ENCODE results near the gene JUP.

The JUP gene

DNA sequence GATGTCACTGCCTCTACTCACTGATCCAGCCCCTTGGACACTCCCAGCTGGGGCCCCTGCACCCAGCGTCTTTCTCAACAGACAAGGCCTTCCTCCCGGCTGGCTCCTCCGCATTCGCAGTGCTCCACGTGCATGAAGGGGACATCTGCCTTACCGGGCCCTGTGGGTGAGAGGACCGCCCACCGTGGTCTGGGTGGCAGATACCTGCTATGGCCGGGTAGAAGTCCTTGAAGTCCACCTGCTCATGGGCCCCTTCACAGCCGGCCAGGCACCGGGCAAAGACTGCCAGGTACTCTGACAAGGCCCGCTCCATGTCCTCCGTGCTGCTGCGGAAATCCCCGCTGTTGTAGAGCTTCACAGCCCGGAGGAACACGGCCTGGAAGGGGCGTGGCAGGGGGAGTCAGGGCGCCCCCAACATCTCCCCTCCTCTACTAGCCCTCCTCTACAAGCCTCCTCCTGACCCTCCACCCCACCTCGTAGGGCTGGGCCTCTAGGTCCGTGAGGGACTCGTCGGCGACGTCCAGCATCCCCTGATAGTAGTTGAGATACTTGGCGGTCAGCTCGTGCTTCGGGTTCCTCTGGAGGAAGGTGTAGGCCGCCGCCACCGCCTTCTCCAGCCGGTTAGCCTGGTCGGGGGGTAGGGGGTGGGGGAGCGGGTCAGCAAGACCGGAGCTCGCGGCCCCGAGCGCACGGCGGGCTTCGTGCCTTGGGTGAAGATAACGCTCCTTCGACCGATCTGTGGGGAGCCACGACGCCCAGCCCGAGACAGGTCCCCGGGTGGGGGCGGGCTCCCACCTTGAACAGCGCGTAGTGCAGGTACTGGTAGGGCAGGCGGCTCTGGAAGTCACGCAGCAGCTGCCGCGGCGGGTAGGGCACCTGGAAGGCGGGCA is 24.4 kb upstream of the JUP start:
- DNase-seq (ENCODE audit: low read depth in 2 of 2), result no peak

DNA sequence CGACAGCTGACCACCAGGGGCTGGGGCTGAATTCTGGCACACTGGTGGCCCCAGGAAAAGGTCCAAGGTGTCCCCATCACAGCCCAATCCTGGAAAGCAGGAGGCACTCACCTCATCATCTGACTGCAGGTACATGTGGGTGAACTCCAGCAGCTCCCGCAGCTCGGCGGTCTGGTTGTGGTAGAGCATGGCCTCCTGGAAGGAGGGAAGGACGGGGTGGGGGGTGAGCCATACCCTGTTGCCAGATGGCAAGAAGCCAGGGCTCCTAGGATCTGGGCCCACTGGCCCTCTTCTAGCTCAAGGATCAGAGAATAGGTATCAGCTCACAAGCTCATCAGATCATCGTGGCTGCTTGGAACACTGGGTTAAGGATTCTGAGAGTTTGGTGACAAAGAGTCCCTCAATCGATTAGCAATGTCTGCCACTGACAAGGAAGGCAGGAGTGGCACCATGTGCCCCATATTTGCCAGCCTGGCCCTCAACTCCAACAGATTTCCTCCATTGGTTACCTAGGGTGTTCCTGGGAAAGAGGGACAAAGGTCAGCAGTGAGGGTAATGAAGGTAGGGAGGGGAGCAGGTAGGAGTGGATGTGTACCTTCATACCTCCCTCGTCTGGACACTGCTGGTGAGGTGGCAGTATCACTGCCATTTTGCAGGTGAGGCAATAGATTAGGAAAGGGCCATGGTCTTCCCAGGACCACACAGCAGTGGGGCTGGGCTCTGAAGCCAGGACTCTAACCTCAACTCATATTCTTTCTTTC is 20.4 kb upstream of the JUP start:
- no peak for DNase-seq (ENCODE audit: low read depth in 2 of 2)

DNA sequence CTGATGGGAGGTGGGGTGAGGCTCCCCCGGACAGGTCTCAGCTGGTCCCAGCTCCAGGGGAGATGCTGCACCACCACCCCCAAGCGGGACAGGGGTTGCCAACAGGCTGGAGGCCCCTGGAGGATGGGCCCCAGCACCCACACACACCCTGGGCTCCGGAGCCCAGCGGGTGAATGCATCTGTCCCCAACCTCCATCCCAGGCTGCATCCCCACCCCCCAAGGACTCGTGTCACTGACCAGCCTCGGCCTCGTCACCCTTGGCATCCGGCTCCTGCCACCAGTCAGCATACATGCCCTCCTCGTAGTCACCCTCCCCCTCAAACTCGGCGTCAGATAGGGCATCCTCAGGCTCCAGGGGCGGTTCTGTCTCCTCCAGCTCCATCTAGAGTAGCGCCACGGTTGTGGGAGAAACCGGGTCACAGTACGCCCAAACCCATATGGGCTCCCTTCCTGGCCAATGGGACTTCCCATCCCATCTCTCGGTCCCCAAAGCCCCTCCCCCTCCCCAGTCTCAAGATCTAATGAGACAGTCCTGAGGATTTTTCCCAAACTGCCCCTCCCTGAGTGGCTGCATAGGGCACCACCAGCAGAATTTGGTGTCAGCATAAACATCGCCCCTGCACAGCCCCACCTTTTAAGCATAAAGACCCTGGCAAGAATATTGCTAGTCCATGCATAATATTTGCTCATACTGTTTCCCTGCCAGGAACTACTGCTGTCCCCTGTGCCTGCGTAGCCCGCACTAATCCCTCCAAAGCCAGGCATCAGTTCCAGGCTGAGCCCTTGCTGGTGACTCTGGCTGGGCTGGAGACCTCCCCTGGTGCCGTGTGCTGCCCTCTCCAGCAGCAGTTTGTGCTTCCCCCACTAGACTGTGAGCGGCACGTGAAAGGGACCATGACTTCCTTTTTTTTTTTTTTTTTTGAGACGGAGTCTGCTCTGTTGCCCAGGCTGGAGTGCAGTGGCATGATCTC is 16.8 kb upstream of the JUP start:
- no peak for DNase-seq (ENCODE audit: low read depth in 2 of 2)

DNA sequence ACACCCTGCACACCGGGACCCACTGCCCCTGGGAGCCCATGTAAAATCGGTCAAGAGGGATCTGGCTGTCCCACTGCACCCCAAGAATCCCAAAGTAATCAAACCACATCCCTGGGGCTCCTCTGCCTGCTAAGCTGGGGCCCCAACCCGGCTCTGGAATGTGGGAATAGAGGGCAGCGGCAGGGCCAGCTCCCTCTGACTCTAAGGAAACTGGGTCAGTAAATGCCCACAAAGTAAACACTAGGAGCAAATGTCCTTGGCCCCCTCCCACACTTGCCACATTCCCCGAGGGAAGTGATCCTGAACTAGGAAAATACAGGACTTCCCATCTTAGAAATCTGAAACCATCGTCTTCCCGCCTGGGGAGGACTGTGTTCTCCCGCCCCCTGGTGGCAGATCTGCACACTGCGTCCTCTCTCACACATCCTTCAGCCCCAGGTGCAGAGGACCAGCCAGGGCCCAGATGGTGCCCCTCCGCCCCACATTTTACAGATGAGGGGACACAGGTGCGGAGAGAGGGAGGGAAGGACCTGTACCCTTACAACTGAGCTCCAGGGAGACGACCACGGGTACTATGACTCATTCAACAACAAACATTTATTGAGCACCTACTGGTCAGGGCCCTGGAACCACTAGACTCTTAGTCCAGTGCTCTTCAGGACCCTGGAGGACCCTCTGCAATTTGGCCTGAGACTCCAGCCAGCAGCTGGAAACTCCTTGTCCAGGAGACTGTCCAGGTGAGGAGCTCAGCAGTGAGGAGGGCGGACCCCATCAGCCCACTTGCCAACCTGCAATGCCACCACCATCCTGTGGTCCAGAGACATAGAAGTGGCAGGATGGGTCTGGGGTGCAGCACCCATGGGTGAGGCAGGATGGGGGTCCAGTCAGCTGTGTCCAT is 15.1 kb upstream of the JUP start:
- no peak for DNase-seq (ENCODE audit: low read depth in 2 of 2)

DNA sequence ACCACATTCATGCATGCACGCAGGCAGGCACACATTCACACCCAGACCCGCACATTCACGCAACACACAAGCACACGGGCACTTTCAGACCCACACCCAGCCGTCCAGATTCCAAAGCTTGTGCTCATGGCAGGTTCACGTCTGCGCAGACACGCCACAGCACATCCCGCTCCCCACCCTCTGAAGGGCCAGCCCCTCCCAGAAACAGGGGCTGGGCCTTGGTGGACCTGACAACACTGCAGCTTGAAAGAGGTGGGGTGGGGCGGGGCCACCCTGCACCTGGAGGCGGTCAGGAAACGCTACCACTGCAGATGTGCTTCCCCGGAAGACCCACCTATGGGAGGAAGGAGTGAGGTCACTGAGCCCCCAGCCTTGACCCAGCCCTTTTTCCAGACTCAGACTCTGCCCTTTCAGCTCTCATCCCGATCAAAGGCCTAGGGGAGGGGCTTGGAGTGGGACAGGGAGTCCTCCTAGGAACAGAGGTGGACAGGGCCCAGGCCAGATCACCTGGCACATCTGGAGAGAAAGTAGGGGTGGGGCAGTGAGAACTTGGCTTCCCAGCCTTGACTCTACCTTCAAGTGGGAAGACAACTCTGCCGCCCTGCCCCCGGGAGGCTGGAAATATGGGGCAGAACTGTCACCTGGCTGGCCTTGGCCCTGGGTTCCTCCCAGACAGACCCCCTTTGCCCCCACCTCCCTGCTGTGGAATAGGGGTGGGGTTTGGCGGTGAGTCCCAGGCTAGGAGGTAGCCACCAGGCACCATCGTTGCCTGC is 14.3 kb upstream of the JUP start:
- DNase-seq (ENCODE audit: low read depth in 2 of 2), result no peak

DNA sequence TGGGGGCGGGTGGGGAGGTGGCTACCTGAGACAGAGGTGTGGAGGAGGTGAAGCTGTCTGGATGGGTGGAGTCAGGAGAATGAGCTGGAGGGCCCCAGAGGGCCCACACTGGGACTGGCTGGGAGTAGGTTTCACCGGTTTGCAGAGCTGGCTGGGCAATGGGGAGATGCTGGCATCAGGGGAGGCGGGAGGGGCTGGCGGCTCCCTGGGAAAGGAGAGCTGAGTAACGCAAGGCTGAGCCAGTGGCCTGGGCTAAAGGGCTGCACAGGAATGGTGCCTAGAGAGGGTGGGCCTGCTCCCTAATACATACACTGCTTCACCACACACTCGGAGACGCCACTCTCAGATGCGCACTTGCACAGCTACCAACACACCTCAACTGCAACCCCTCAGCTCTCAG is 12.9 kb upstream of the JUP start:
- DNase-seq (ENCODE audit: low read depth in 2 of 2), result no peak

DNA sequence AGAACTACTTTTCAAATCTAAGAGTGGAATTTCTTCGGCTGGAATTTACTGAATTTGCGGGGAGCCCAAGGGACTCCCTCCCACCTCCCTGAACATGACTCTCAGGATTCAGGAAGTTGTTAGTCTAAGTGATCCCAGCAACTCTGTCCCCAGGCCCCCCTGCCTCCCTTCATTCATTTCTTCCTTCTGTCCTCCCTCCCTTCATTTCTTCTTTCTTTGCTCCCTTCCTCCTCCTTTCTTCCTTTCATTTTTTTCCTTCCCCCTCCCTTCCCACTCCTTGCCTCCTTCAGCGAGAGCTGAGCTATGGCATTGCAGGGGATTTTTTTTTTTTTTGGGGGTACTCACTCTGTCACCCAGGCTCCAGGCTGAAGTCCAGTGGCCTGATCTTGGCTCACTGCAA is 10.9 kb upstream of the JUP start:
- no peak for DNase-seq (ENCODE audit: low read depth in 2 of 2)

DNA sequence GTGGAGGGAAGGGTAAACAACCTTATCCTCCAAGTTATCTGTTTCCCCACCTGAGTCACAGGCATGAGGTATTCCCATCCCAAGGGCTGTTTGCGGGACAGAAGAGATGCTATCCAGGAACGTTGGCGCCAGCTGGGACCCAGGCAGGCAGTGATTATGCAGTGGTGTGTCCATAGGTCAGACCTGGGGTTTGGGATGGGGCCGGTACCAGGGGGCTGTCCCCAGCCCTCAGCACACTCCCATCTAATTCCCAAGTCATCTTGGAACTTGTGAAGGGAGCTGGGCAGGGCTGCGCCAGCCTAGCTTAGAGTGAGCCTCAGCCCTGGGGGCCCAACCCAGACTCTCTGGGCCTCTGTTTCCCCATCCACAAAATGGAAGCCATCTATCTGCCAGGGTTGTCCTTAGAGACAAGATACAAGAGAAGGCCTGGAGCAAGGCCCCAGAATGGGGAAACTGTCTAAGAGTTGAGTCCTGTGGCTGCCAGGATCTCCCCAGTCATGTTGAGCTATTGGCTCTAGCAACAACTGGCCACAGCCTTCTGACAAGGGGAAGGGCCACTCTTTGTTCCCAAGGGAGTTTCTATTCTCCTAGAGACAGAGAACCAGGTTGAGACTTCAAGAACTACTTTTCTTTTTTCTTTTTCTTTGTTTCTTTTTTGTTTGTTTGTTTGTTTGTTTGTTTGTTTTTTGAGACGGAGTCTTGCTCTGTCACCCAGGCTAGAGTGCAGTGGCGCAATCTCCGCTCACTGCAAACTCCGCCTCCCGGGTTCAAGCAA is 9.8 kb upstream of the JUP start:
- no peak for DNase-seq (ENCODE audit: low read depth in 2 of 2)

DNA sequence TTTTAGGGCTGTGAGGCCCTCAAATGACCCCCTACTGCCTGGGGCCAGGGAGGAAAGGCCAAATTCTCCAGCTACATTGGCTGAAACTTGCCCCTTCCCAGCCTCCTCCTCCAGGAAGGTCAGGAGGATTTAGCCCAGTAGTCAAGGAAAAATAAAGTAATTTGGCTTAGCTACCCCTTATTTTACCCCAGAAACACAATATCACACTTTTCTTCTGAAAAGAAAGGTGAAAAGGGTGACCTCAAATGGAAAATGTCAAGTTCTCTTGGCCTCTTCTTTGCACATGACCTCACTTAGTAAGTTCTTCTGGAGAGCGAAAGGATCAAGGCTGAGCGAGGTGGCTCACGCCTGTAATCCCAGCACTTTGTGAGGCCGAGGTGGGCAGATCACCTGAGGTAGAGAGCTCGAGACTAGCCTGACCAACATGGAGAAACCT is 8.0 kb upstream of the JUP start:
- DNase-seq (ENCODE audit: low read depth in 2 of 2), result no peak

DNA sequence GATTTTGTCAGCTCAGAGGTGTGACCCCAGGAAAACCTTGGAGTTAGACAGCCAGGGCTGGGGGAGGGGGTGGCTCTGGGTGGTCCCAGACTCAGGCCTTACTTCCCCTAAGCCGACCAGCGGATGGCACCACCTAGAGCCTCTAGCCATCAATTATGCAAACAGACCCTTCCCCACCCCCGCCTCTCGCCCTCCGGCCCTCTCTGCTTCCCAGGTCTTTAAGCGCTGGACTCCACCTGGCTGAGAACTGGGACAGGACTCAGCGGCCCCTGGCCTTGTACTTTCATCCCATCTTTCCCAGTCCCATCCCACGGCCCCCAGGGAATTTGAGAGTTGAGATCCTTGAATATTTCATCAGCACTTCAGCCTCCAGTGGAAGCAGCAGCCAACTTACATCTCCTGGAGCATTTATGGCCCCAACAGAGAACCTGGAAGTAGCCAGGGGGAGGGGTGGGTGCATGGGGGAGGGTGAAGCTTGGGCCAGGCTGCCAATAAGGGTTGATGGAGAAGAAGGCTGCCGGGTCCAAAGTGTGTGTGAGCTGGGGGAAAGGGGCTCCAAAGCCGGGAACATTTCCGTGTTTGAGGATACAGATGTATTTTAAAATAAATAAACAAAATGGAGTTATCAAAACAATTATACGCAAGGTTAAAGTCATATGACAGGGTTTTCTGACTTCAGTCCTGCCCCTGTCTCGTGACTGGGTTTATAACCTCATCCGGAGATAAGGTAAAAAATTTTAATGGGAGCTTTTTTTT is 7.5 kb upstream of the JUP start:
- DNase-seq (ENCODE audit: low read depth in 2 of 2), result no peak

DNA sequence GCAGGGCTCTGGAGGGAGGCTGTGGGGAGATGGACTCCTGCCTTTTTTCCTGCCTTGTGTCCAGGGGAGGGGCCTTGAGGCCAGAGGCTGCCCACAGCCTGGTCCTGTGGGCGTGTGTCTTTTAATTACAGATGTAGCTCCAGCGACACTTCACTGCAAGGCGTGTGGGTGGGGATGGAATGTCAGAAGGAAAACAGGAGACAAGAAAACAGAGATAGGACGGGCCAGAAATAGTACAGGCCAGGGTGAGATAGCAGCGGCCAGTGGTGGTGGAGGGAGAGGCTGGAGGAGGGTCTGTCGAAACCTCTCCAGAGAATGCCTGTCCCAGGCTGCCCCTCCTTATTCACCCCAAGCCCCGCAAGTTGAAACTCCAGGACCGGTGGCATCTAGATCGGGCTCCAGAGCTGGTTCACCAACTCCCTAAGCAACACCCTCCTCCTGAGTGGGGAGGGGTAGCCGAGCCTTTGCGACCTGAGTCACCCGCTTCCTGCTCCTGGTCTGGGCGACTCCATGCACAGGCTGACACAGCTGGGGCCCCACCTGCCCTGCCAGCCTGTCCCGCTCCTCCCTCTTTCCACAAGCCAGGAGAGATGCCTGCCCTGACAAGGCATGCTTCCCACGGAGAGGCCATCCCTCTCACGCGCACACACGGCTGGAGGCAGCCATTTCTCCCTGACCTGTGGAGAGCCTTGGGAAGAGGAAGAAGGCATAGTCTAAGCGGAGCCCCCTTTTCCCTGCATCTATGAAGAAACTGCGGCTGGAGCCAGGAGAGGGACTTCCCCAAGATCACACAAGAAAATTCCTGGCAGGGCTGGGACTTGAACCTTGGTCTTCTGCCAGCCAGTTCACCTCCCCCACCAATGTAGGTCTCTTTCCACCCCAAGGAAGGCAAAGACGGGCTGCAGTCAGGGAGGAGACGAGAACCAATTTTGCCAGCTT is 6.6 kb upstream of the JUP start:
- DNase-seq (ENCODE audit: low read depth in 2 of 2), result no peak

DNA sequence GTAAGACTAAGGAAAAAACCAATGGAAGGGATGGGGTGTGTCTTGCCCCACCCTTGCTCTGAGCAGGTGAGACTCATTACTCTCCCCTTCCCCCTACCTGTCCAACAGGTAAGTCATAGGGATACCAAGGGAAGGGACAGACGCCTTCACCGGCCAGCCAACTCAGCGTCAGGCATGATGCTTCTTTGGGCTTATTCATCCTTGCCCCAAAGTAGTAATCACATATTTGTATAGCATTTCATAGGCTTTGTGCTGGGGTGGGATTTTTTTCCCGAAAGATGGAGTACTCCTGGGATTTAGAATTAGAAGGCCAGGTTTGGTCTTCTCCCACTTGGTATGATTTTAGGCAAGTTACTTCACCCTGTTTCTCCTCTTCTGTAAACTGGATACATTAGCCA is 509 bp upstream of the JUP start:
- DNase-seq (ENCODE audit: low read depth in 2 of 2), result no peak

DNA sequence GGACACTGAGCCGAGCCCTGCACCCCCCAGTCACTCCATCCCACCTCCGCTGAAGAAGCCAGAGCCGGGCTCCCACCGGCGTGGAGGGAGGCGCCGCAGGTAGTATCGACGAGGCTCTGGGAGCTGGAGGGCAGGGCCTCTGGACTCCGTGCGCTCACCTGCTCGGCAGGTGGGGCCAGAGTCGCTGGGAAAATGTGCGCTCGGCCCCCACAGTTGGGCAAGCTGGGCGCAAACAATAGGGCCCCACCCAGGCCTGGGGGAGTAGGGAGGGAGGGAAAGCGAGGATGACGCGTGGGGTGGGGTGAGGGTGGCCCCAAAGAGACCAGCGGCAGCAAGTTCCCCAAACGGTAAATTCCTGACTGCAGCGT is 668 bp downstream of the JUP start:
- no peak for DNase-seq (ENCODE audit: low read depth in 2 of 2)

DNA sequence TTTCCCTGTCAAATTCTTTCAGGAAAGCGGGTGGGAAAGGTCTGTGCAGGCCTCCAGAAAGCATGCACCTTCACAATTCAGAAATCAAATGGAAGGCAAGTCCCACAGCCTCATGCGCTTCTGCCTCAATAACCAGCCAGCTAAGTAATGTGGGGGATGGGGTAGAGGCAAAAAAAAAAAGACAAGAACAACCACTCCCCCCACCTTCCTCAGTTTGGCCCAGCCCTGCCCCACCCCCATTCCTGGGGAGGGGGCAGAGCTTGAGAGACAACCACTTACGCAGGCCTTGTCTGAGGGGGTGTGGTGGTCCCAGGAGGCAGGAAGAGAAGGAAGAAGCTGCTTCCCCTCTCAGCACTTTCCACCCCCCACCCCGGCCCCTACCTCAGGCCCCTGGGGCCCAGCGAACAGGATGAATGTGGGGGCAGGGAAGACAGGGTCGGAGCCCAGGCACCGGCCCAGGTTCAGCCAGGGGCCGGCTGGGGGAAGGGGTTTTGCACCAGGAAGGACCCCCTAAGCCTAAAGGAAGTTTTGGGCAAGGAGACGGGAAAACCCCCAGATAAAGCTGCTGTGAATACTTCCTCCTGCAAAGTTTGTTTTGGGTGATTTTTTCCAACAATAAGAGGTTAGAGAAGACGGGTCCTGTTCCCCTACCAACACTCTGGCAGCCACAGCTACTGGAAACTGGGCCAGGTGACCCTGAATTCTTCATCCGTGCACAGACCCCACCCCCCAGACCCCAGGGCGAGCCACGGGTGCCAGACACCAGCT is 1.2 kb downstream of the JUP start:
- DNase-seq (ENCODE audit: low read depth in 2 of 2), result no peak

DNA sequence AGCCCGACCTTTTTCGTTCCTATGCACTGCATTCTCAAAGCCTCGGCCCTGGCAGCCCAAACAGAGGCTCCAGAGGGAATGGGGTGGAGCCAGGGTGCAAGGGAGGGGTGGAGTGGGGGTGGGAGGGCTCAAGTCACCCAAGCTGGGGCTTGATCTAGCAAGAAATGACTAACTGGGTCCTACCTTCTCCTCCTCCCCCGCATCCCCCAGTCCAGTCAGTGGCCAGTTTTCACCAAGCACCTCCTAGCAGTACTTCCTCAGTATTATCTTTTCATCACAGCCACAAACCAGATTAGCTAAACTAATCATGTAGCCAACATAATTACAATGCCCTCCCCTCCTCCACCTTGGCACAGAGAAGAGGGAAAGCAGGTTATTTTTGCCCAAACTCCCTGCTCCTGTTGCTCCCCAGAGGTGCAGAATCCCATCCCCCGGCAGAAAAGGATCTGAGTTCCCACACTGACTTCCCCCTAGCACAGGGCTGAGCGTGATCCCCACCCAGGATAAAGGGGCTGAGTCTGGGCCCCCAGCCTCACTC is 2.2 kb downstream of the JUP start:
- no peak for DNase-seq (ENCODE audit: low read depth in 2 of 2)

DNA sequence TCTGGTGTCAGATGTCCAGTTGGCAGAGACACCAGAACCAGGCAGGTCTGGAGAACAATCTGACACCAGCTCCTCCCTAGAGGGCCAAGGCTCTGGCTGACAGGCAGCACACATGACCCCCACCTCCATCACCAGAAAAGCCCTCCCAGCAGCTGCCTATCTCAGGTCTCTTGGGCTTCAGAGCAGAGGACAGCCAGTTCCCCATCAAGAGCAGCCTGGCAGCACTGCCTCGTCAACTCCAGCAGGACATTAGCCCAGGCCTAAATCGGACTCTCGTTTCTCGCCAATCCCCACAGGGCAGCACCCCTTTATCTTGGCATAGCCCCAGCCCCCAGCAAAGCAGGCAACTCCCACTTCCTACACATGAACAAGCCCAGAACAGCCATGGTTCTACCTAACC is 4.4 kb downstream of the JUP start:
- no peak for DNase-seq (ENCODE audit: low read depth in 2 of 2)
